ENCODE measurements around the gene KRTAP4-7. TPM values are rescaled to one million over a fixed set of nuclear protein-coding genes. Genes with fewer than 3 reads are reported as not detected.
"Not testable (repeated sequence)": the region's sequence is repeated elsewhere in the genome, so short reads cannot be mapped to it uniquely, and the experiment has no call there.

Gene KRTAP4-7
- polyA plus RNA-seq (ENCODE audit: insufficient read length in 3 of 3) = not detected
- long read RNA-seq, donor 1 = 0 reads
- long read RNA-seq, donor 2 = 0 reads
- long read RNA-seq, donor 3 = 0 reads
- long read RNA-seq, donor 4 = 0 reads
- long read RNA-seq, donor 5 = 0 reads
- long read RNA-seq, donor 6 = 0 reads
- long read RNA-seq, donor 7 = 0 reads
- long read RNA-seq, donor 8 = 0 reads
- long read RNA-seq, donor 9 = 0 reads
- long read RNA-seq, donor 10 = 0 reads
- long read RNA-seq, donor 11 = 0 reads
- long read RNA-seq, donor 12 = 0 reads
- long read RNA-seq, donor 13 = 0 reads
- long read RNA-seq, donor 14 = 0 reads
- long read RNA-seq, donor 15 = 0 reads
- long read RNA-seq, donor 16 = 0 reads

- DNase-seq (ENCODE audit: extremely low read depth in 1 of 11, low read depth in 9 of 11, low spot score in 4 of 11) = not testable (repeated sequence)
Observed at GRCh38 chr17:41084100-41084856, at the start of gene KRTAP4-7. TSS of gene KRTAP4-7 (plus strand) at chr17:41084150. CDS start at chr17:41084207, 57 bp downstream.

- DNase-seq (ENCODE audit: extremely low read depth in 1 of 11, low read depth in 9 of 11, low spot score in 4 of 11) = not testable (repeated sequence)
Observed at GRCh38 chr17:41034346-41034935, 49.5 kb upstream of the KRTAP4-7 start, which contains the start of gene KRTAP1-3. TSS of gene KRTAP1-3 (minus strand) at chr17:41034874. CDS start at chr17:41034821, 53 bp downstream.

- DNase-seq (ENCODE audit: extremely low read depth in 1 of 11, low read depth in 9 of 11, low spot score in 4 of 11) = no peak
Observed at GRCh38 chr17:41037853-41038350, 46.0 kb upstream of the KRTAP4-7 start.

GRCh38 chr17:41040783-41041571 is 43.0 kb upstream of the KRTAP4-7 start, which contains the start of gene KRTAP1-1:
TSS of gene KRTAP1-1 (minus strand) at chr17:41041450. CDS start at chr17:41041397, 53 bp downstream.
- DNase-seq (ENCODE audit: extremely low read depth in 1 of 11, low read depth in 9 of 11, low spot score in 4 of 11) = not testable (repeated sequence)

GRCh38 chr17:41042953-41043352 is 41.0 kb upstream of the KRTAP4-7 start:
- no peak for DNase-seq (ENCODE audit: extremely low read depth in 1 of 11, low read depth in 9 of 11, low spot score in 4 of 11)

GRCh38 chr17:41046735-41047465 is 37.0 kb upstream of the KRTAP4-7 start, which contains the start of gene KRTAP2-1:
TSS of gene KRTAP2-1 (minus strand) at chr17:41047316. CDS start at chr17:41047267, 49 bp downstream.
- not testable (repeated sequence) for DNase-seq (ENCODE audit: extremely low read depth in 1 of 11, low read depth in 9 of 11, low spot score in 4 of 11)

- DNase-seq (ENCODE audit: extremely low read depth in 1 of 11, low read depth in 9 of 11, low spot score in 4 of 11) = no peak
Observed at GRCh38 chr17:41048441-41048840, 35.5 kb upstream of the KRTAP4-7 start.

GRCh38 chr17:41049110-41049509 is 34.8 kb upstream of the KRTAP4-7 start:
- DNase-seq (ENCODE audit: extremely low read depth in 1 of 11, low read depth in 9 of 11, low spot score in 4 of 11) = no peak

- DNase-seq (ENCODE audit: extremely low read depth in 1 of 11, low read depth in 9 of 11, low spot score in 4 of 11) = no peak
Observed at GRCh38 chr17:41052566-41052965, 31.4 kb upstream of the KRTAP4-7 start.

GRCh38 chr17:41054025-41054424 is 29.9 kb upstream of the KRTAP4-7 start:
- peak in 6 of 11 donors; percentile 6 to 29 (median 21) for DNase-seq (ENCODE audit: extremely low read depth in 1 of 11, low read depth in 9 of 11, low spot score in 4 of 11)

- not testable (repeated sequence) for DNase-seq (ENCODE audit: extremely low read depth in 1 of 11, low read depth in 9 of 11, low spot score in 4 of 11)
Observed at GRCh38 chr17:41054556-41054955, 29.4 kb upstream of the KRTAP4-7 start.

- DNase-seq (ENCODE audit: extremely low read depth in 1 of 11, low read depth in 9 of 11, low spot score in 4 of 11) = not testable (repeated sequence)
Observed at GRCh38 chr17:41055130-41055529, 28.8 kb upstream of the KRTAP4-7 start, which contains the start of gene KRTAP2-2. TSS of gene KRTAP2-2 (minus strand) at chr17:41055230. CDS start at chr17:41055211, 19 bp downstream.

- no peak for DNase-seq (ENCODE audit: extremely low read depth in 1 of 11, low read depth in 9 of 11, low spot score in 4 of 11)
Observed at GRCh38 chr17:41057547-41057946, 26.4 kb upstream of the KRTAP4-7 start.

GRCh38 chr17:41058741-41059140 is 25.2 kb upstream of the KRTAP4-7 start:
- no peak for DNase-seq (ENCODE audit: extremely low read depth in 1 of 11, low read depth in 9 of 11, low spot score in 4 of 11)

- not testable (repeated sequence) for DNase-seq (ENCODE audit: extremely low read depth in 1 of 11, low read depth in 9 of 11, low spot score in 4 of 11)
Observed at GRCh38 chr17:41059276-41060051, 24.5 kb upstream of the KRTAP4-7 start.

GRCh38 chr17:41060052-41060604 is 23.8 kb upstream of the KRTAP4-7 start, which contains the start of gene KRTAP2-3:
TSS of gene KRTAP2-3 (minus strand) at chr17:41060114. CDS start at chr17:41060050, 64 bp downstream.
- no peak for DNase-seq (ENCODE audit: extremely low read depth in 1 of 11, low read depth in 9 of 11, low spot score in 4 of 11)

GRCh38 chr17:41061964-41062363 is 22.0 kb upstream of the KRTAP4-7 start:
- no peak for DNase-seq (ENCODE audit: extremely low read depth in 1 of 11, low read depth in 9 of 11, low spot score in 4 of 11)
